ENCODE measurements around the gene CTNNA2.

Gene CTNNA2

DNA sequence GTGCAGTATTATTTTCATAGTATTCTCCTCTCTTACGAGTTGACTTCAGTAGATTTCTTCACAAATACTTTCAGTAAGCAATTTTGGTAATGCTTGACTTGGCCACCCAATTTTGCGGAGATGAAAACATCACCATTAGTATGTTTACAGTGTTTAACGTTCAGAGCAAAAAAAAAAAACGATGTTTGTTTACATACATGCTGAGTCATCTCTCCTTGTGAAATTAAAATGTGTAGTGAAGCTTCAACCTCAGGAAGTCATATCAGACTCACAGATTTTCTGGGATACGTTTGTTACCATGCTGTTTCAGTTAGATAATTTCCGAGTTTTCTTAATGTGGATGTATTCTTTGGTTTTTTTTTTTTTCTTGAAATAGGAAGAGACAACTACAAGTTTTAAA, 100.1 kb downstream of the CTNNA2 start:
- DNase-seq (ENCODE audit: low spot score): no peak

- no peak for DNase-seq (ENCODE audit: low spot score)
These were observed 106.6 kb downstream of the CTNNA2 start for GRCh38 chr2:79619442-79619841.

GRCh38 chr2:79619976-79620375, 107.1 kb downstream of the CTNNA2 start:
- no peak for DNase-seq (ENCODE audit: low spot score)

GRCh38 chr2:79620679-79621078, 107.8 kb downstream of the CTNNA2 start:
- no peak for DNase-seq (ENCODE audit: low spot score)

GRCh38 chr2:79621252-79621651, 108.4 kb downstream of the CTNNA2 start:
- DNase-seq (ENCODE audit: low spot score): no peak

- no peak for DNase-seq (ENCODE audit: low spot score)
These were observed 108.9 kb downstream of the CTNNA2 start for GRCh38 chr2:79621755-79622154.

DNA sequence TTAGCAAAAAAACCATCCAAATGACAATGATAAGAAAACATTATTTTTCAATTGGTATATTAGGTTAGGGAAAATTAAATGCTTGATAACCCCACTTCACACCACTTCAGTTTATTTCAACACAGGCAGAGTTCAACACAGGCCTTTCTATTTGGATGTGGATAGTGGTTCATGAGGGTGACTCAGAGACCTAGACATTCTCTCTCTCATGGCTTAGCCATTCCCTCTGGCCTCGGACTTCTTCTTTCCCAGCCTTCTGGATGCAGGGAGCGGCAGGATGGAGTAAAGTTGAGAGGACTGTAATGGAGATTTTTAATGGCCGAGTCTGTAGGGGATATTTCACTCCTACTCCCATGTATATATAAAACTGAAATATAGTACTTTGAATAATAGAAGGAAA, 109.7 kb downstream of the CTNNA2 start:
- no peak for DNase-seq (ENCODE audit: low spot score)

DNA sequence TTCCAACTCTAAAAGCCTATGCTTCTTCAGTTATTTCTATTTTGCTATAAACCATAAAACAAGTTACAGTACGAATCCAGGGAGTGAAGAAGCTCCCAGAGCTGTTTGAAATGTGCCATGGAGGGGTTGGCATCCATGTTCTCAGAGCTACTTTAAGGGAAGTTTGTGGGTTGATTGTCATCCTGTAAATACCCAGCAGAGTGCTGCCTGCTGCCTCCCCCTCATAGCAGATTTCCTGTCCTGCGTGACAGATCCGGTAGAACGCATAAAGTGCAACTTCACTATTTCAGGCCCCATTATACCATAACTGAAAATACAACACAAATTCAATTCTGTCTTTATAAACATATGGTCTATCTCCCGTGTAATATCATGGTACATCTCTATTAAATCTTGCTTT, 114.4 kb downstream of the CTNNA2 start:
- DNase-seq (ENCODE audit: low spot score): no peak

- no peak for DNase-seq (ENCODE audit: low spot score)
These were observed 117.2 kb downstream of the CTNNA2 start for GRCh38 chr2:79630060-79630459.

DNA sequence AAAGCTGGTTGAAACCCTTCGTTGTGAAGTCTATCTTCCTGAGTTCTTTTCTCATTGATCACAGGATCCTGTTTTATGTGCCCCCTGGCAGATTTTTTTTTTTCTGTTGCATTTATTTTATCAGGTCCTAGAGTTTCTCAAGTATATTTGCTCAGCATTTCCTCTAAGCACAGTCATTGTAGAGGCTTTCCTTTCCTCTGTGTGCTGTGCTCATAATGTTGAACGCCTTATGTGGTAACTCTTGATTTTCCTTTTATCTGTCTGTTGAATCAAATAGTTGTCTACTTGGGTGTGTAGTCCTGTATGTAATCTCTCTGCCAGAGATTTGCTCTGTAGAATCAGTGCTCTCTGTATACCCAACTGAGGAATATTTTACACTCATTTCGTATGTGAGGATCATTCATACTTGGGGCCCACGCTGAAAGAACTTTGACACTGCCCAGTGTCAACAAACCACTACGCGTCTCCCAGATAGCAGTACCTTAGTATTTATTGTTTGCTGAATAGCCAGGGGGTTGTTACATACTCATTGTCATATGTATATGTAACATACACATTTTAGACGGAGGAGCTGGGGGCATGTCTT, 118.2 kb downstream of the CTNNA2 start:
- DNase-seq (ENCODE audit: low spot score): no peak

DNA sequence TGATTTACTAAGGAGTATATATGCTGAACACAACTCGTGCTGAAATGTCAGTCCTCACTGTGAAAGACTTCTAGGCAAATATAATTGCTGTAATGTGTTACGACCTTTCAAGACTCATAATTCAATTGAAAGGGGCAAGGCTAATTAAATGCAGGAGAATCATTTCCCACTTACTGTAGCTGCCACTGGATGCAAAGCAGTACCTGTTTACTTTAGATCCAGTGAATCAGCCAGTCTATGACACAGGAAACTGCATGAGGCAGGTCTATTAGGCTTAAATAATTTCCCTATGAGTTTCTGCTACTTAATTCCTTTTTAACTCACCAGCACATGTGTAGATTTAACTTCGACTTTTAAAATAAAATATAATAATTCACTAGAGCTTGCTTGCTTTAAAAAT, 125.6 kb downstream of the CTNNA2 start:
- no peak for DNase-seq (ENCODE audit: low spot score)

DNA sequence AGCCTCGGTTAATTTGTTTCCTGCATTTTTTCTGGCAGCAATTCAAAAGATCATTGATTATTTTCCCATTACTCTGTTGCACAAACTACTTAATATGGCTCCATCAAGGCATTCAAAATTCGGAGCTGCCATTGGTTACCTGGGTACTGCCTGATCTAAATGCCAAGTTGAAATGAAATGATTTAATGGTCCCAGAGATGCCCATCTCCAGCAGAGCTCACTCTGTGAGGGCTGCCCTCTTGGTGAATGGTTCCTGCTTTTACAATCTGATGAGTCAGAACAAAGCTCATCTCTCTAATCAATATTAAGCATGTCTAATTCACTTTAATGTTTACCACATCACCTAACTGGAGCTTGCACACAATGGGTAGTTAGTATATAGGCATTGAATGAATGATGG, 126.1 kb downstream of the CTNNA2 start:
- DNase-seq (ENCODE audit: low spot score): no peak

GRCh38 chr2:79640001-79640400, 127.2 kb downstream of the CTNNA2 start:
- no peak for DNase-seq (ENCODE audit: low spot score)

- DNase-seq (ENCODE audit: low spot score): no peak
These were observed 136.7 kb downstream of the CTNNA2 start for GRCh38 chr2:79649531-79649930.

GRCh38 chr2:79660557-79660956, 147.7 kb downstream of the CTNNA2 start:
- no peak for DNase-seq (ENCODE audit: low spot score)

- DNase-seq (ENCODE audit: low spot score): no peak
These were observed 152.2 kb downstream of the CTNNA2 start for GRCh38 chr2:79665091-79665490.

DNA sequence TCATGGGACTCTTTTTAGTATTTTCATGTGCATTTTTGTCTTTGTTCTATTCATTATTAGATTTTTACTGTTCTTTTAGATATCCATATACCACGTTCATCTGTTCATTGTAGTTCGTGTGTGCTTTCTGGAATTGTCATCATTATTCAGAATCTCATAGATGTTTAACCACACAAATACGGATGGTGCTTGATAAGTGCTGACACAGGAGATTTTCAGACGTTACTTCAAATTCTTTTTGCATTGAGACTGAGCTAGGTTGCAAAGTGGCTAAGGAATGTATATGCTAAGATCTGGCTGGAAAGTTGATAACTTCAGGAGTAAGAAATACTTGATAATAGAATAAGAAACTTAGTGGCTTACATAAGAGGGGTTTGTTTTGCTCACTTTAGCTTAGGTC, 153.6 kb downstream of the CTNNA2 start:
- no peak for DNase-seq (ENCODE audit: low spot score)

GRCh38 chr2:79669714-79670113, 156.9 kb downstream of the CTNNA2 start:
- no peak for DNase-seq (ENCODE audit: low spot score)

DNA sequence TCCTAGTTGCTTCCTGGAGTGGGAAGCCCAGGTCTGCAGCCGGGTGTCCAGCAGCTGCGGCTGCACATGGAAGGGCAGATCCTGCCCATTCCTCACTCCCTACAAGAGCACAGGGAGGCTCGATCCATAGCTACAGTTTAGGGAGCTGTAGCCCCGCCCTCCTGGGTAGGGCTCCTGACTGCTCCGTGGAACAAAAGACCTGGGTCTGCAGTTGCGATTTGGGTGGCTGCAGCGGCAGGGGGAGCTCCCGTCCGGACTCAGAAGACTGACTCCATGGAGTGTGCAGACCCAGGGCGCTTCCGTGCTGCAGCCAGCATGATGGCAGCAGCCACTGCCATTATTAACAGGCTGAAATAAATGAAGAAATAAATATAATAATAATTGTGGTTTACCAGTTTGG, 157.3 kb downstream of the CTNNA2 start:
- no peak for DNase-seq (ENCODE audit: low spot score)

DNA sequence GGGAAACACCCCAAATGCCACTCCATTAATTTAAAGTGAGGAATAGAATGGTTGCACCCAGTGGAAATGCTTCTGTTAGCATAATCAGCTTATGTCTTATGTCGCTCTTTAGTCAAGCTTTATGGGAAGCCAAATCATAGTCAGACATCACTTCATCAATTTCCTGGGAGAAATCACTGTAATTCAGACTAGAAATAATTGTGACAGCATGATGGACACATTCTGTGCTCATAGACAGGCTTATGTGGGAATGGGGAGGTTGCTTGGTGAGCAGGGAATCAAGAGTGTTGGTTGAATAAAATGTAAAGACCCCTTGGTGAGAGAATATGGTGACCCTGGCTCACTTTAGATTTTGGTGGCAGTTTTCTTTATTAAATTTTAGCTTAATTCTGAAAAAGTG, 174.0 kb downstream of the CTNNA2 start:
- no peak for DNase-seq (ENCODE audit: low spot score)

DNA sequence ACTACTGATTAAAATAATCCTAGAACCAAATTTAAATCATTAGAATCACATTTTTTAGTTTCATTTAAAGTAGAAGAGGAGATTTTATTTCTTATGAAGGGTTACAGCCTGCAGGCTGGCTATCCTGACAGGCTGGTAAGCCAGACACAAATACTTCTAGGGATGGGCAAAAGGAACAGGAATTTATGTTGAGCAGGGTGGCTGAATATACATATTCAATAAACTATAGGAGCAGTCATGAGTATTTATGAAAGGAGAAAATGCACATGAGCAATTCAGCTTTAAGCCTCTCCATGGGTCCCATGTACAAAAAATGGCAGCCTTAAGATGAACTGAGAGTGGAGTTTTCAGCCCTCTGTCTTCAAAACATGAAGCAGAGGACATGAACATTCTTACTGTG, 182.4 kb downstream of the CTNNA2 start:
- no peak for DNase-seq (ENCODE audit: low spot score)

DNA sequence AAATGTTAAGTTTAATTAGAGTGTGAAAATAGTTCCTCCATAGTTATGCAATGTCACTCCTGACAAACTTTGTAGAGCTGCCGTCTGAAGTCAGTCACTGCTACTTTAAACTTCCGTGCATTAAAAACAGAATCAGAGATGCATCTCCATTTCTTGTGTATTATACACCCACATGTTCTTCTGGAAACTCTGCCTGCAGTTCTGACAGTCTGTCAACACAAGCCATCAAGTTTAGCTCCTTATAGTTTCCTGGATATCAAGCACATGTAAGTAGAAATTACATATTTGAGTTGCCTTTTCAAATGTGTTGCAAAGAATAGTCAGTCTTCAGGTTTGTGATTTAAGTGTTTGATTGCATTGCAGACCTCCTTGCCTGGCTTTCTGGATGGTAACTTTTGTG, 184.3 kb downstream of the CTNNA2 start:
- no peak for DNase-seq (ENCODE audit: low spot score)

DNA sequence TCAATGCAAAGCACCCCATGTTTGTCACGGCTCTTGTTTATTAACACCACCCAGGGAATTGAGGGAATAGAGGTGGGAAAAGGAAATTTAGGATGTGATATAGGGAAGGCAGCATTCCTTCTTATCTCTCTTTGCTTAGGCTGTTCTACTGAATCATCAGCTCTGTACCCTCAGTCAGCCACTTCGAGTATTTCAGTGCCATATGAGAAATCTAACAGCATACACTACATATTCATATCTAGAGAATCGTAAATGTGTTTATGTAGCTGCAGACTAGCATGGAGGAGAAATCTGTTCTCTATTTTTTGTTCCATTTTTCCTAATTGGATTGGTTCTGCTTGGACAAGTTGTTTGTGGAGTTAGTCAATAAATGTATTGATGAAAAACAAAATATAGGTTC, 187.8 kb downstream of the CTNNA2 start:
- no peak for DNase-seq (ENCODE audit: low spot score)

DNA sequence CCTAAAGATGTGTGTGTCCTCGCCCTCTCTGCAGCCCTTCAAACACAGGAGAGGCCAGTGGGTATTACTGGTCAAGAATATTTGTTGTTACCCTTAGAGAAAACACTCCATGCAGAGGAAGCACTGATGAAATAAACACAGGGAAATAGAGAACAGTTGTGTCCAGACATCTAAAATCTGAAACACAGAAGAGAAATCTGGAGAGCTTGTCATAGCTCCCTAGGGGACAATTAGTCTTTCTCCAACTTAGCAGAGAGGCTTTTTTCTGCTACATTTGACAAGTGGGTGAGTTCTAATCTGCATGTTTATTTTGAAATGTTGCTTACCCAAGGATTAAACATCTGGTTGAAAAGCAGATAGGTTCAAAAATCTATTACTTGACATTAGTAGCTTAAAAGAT, 190.1 kb downstream of the CTNNA2 start:
- no peak for DNase-seq (ENCODE audit: low spot score)

DNA sequence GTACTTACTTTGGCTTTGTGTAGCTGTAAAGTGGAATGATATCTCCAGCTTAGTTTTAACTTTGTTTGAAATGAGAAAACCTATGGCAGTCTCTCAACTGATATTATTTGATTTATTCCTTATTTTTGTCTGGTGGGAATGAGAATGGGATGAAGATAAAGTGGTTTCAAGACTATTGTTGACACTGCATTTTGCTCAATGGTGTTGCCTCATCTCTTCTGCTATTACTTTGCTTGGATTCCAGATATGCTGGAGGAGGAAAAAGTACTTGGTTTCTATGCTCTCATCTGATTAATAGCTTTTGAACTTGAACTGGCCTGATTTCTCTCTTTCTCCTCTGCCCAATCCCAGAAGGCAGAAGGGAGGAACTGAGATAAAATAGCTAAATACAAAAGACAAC, 198.2 kb downstream of the CTNNA2 start:
- no peak for DNase-seq (ENCODE audit: low spot score)
